ENCODE measurements around the gene FOXF2.
A peak's percentile ranks its signal among the peaks of the same experiment; 100 is the strongest.
"Not testable (repeated sequence)": the region's sequence is repeated elsewhere in the genome, so short reads cannot be mapped to it uniquely, and the experiment has no call there.

FOXF2 gene

GRCh38 chr6:1364791-1365190 is 24.6 kb upstream of the FOXF2 start:
- CTCF ChIA-PET: interaction anchor here (0.6 kb wide), 2 partner anchors 8 to 233 kb away, joined by 3 to 4 read pairs; no protein-coding TSS in a partner anchor
- no peak for DNase-seq (ENCODE audit: extremely low spot score)
- POLR2A ChIA-PET: no interaction called here
- TF ChIP-seq BHLHE40 (IDR thresholded peaks at IDR 0.05; ENCODE audit: borderline replicate concordance): no peak
- no peak for TF ChIP-seq ARNT (IDR thresholded peaks at IDR 0.05)
- TF ChIP-seq ELF4 (IDR thresholded peaks at IDR 0.05): no peak
- TF ChIP-seq SP1 (IDR thresholded peaks at IDR 0.05): no peak
- no peak for TF ChIP-seq FOXM1 (IDR thresholded peaks at IDR 0.05; ENCODE audit: borderline replicate concordance)
- TF ChIP-seq SUZ12 (IDR thresholded peaks at IDR 0.05): no peak

GRCh38 chr6:1365686-1366085 is 23.7 kb upstream of the FOXF2 start:
- POLR2A ChIA-PET: interaction anchor here (0.8 kb wide), 1 partner anchor 22 kb away, joined by 4 read pairs; no protein-coding TSS in a partner anchor
- CTCF ChIA-PET: interaction anchor here (0.6 kb wide), 1 partner anchor 233 kb away, joined by 3 read pairs; no protein-coding TSS in a partner anchor
- TF ChIP-seq L3MBTL2 (conservative IDR thresholded peaks at IDR 0.05): no peak
- DNase-seq (ENCODE audit: extremely low spot score): no peak

GRCh38 chr6:1367771-1368170 is 21.6 kb upstream of the FOXF2 start:
- POLR2A ChIA-PET: no interaction called here
- TF ChIP-seq FOXM1 (IDR thresholded peaks at IDR 0.05; ENCODE audit: borderline replicate concordance) (no peak), PKNOX1 (IDR thresholded peaks at IDR 0.05) (no peak), ELF4 (IDR thresholded peaks at IDR 0.05) (no peak), SP1 (IDR thresholded peaks at IDR 0.05) (no peak), HDGF (IDR thresholded peaks at IDR 0.05; ENCODE audit: borderline replicate concordance) (no peak), CTBP1 (IDR thresholded peaks at IDR 0.05; ENCODE audit: borderline replicate concordance) (no peak), ARNT (IDR thresholded peaks at IDR 0.05) (no peak), L3MBTL2 (conservative IDR thresholded peaks at IDR 0.05) (no peak)
- CTCF ChIA-PET: interaction anchor here (1.6 kb wide), 1 partner anchor 13 kb away, joined by 5 read pairs; no protein-coding TSS in a partner anchor
- DNase-seq (ENCODE audit: extremely low spot score): no peak

- ChIA-PET POLR2A (no interaction called here), CTCF (interaction anchor here (1.6 kb wide), 1 partner anchor 12 kb away, joined by 5 read pairs; no protein-coding TSS in a partner anchor)
- TF ChIP-seq TARDBP (IDR thresholded peaks at IDR 0.05) (no peak), L3MBTL2 (conservative IDR thresholded peaks at IDR 0.05) (no peak), PKNOX1 (IDR thresholded peaks at IDR 0.05) (peak; percentile 66), ZNF384 (IDR thresholded peaks at IDR 0.05) (0 out of 2 replicates have a peak, but pooled peaks have one; percentile 11), FOXK2 (IDR thresholded peaks at IDR 0.05) (no peak), ELF4 (IDR thresholded peaks at IDR 0.05) (no peak), NFRKB (IDR thresholded peaks at IDR 0.05) (no peak), SP1 (IDR thresholded peaks at IDR 0.05) (no peak), BHLHE40 (IDR thresholded peaks at IDR 0.05; ENCODE audit: borderline replicate concordance) (no peak), CTBP1 (IDR thresholded peaks at IDR 0.05; ENCODE audit: borderline replicate concordance) (peak; percentile 78; the same call in 1 of the 2 replicates), FOXA1 (IDR thresholded peaks at IDR 0.05) (no peak)
- DNase-seq (ENCODE audit: extremely low spot score): peak; percentile 75
Observed at GRCh38 chr6:1368940-1369339, 20.4 kb upstream of the FOXF2 start.

- POLR2A ChIA-PET; DNase-seq (ENCODE audit: extremely low spot score); CTCF ChIA-PET: not testable (repeated sequence)
Observed at GRCh38 chr6:1369695-1370094, 19.7 kb upstream of the FOXF2 start.

- TF ChIP-seq ARNT (IDR thresholded peaks at IDR 0.05): no peak
- no peak for TF ChIP-seq FOXK2 (IDR thresholded peaks at IDR 0.05)
- TF ChIP-seq CTBP1 (IDR thresholded peaks at IDR 0.05; ENCODE audit: borderline replicate concordance): no peak
- ChIA-PET CTCF (no interaction called here), POLR2A (no interaction called here)
- DNase-seq (ENCODE audit: extremely low spot score): no peak
Observed at GRCh38 chr6:1371933-1372332, 17.4 kb upstream of the FOXF2 start.

GRCh38 chr6:1372690-1373089 is 16.7 kb upstream of the FOXF2 start:
- no peak for DNase-seq (ENCODE audit: extremely low spot score)
- TF ChIP-seq ELF4 (IDR thresholded peaks at IDR 0.05) (no peak), FOXA1 (IDR thresholded peaks at IDR 0.05) (no peak), SUZ12 (IDR thresholded peaks at IDR 0.05) (no peak), NFRKB (IDR thresholded peaks at IDR 0.05) (no peak), FOXK2 (IDR thresholded peaks at IDR 0.05) (no peak), FOXM1 (IDR thresholded peaks at IDR 0.05; ENCODE audit: borderline replicate concordance) (no peak), SP1 (IDR thresholded peaks at IDR 0.05) (no peak), LEF1 (IDR thresholded peaks at IDR 0.05; ENCODE audit: borderline replicate concordance) (no peak)
- ChIA-PET POLR2A (no interaction called here), CTCF (no interaction called here)

- ChIA-PET CTCF (interaction anchor here (0.8 kb wide), 1 partner anchor 306 kb away, joined by 3 read pairs; no protein-coding TSS in a partner anchor), POLR2A (no interaction called here)
- no peak for DNase-seq (ENCODE audit: extremely low spot score)
- TF ChIP-seq SP1 (IDR thresholded peaks at IDR 0.05): no peak
Observed at GRCh38 chr6:1376653-1377052, 12.7 kb upstream of the FOXF2 start.

- POLR2A ChIA-PET: no interaction called here
- DNase-seq (ENCODE audit: extremely low spot score): no peak
- CTCF ChIA-PET: no interaction called here
- TF ChIP-seq FOXK2 (IDR thresholded peaks at IDR 0.05): no peak
- no peak for TF ChIP-seq HDGF (IDR thresholded peaks at IDR 0.05; ENCODE audit: borderline replicate concordance)
- no peak for TF ChIP-seq FOXM1 (IDR thresholded peaks at IDR 0.05; ENCODE audit: borderline replicate concordance)
Observed at GRCh38 chr6:1377526-1377925, 11.8 kb upstream of the FOXF2 start.
